Fibroblast of skin of right quadriceps (primary cell): ENCODE results near the gene B4GALT3.

ENCODE experiments used
- DNase-seq: peaks from one replicate; pipeline ENCODE4 v3.0.0-alpha.2; 2013

B4GALT3 gene

DNA sequence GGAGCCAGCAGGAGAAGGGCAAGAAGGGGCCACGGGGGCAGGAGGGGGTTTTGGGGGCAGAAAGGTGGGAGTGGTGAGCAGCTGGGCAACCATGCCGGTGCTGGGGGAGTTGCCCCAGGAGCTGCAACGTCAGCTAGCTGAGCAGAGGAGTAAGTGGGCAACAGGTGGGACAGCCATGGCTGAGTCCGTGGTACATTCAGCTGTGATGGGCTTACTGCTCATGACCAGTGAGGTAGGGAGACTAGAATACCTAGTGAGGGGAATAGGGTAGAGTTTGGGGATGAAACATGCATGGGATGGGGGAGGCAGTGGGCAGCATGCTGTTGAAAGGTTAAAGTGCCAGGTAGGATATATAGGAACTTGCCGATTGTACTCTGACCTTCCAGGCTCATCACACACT, 15.7 kb downstream of the B4GALT3 start:
- no peak for DNase-seq

DNA sequence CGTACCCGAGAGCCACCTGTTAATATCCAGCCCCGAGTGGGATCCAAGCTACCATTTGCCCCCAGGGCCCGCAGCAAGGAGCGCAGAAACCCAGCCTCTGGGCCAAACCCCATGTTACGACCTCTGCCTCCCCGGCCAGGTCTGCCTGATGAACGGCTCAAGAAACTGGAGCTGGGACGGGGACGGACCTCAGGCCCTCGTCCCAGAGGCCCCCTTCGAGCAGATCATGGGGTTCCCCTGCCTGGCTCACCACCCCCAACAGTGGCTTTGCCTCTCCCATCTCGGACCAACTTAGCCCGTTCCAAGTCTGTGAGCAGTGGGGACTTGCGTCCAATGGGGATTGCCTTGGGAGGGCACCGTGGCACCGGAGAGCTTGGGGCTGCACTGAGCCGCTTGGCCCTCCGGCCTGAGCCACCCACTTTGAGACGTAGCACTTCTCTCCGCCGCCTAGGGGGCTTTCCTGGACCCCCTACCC, 16.6 kb downstream of the B4GALT3 start:
- DNase-seq, result no peak

DNA sequence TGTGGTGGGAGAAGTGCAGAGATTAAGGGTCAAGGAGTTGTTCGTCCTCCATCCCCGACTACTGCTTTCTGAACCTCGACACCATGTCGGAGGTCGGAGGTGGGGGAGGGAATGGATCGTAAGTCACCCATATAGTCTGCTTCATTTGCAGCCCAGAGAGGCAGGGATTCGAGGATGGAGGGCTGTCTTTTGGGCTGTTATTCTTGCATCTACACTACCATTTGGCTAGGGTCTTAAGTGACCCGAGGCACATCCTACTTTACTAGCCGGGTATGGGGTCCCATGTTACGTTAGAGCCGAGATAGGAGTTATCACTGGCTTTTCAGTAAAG, 17.4 kb downstream of the B4GALT3 start:
- DNase-seq, result no peak

DNA sequence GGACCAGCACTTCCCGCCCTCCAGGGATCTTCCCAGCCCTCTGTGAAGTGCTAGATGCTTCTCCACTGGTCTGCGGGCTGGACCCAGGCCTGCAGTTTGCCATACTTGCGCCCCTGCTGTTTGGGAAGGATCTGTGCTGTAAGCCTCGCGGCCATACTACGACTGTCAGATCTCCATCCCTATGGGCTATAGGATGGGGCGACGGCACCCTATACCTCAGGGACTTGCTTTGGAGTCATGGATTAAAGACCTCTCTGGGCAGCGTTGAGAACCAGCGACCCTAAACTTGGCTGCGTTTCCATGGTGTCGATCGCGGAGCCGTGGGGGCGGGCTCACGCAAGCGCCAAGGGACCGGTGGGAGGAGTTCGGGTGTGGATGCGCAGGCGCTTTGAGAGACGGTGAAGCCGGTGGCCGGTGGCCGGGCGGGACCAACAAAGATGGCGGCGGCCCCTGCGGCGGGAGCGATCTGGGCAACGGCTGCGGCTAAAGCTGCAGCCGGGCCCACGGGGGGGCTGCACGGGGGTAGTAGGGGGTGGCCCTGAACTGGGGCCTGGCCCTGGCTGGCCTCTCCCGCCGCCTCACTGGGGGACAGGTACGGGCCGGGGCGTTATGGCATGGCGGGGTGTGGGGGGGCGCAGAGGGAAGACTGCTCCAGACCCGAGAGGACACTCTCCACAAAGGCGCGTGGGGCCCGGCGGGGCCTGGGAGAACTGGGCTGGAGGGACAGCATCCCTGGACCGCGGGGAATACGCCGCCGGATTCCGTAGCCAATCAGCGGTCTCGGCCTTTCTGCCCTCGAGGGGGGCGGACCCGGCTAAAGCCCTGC, 18.0 kb downstream of the B4GALT3 start, which contains the start of gene USP21:
Gene USP21, plus strand, starts transcription at position 414 of the 826 bp plus-strand sequence. CDS start 1,141 bp downstream, outside the sequence.
- peak; percentile 86 for DNase-seq

DNA sequence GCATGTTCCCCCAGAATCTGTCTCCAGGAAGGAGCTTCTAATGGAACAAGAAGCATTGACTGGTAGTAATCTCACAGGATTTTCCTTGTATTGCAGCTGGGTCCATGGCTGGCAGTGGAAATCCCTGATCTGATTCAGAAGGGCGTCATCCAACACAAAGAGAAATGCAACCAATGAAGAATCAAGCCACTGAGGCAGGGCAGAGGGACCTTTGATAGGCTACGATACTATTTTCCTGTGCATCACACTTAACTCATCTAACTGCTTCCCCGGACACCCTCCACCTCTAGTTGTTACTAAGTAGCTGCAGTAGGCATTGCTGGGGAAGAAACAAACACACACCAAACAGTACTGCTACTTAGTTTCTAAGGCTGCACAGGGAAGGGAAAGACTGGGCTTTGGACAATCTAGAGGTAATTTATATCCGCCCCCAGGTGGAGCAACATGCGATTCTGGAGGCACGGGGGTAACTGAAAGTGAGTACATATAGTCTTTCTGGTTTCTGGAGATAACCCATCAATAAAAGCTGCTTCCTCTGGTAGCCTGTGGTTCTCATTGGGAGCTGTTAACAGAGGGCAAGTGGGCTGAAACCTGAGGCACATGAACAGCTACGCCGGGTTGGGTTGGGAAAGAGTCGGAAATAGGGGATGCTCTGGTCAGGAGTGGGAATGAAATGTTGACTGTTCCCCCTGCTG, 18.8 kb downstream of the B4GALT3 start:
- no peak for DNase-seq

DNA sequence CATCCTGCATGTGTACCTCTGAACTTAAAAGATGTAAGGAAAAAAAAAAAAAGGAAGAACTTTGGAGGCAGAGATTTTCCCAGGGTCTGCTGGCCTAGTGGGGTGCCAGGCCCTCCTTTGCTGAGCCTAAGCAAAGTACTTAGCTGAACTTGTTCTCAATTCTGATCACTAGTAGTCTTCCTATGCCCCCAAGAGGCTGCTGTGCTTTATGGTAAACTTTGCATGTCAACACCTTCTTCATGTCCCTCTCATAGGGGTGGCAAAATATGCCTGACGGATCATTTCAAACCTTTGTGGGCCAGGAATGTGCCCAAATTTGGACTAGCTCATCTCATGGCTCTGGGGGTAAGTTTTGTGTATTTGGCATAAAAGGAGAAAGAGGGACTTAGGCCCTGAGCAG, 19.4 kb downstream of the B4GALT3 start:
- DNase-seq, result no peak

DNA sequence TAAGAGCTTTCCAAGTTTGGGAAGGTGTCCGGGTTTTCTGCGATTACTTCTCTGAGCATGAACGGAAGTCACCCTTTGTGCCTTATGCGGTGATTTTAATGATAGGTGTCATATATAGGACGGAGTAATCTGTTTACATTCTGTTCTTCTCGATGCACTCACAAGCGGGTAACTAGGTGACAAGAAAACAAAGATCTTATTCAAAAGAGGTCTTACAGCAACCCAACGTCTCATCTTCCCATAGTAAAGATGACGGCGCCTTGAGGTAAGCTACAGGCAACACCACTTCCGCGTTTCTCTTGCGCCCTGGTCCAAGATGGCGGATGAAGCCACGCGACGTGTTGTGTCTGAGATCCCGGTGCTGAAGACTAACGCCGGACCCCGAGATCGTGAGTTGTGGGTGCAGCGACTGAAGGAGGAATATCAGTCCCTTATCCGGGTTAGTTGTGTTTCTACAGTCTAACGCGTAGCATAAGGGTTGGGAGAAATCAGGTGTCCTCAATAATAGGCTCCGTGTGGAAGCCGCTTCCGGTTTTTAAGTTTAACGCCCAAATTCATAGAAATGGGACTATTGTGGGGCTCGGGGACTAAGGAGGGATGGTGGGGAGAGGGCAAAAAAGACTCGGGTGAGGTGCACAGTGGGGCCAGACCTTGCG, 23.5 kb downstream of the B4GALT3 start, which contains the start of gene UFC1:
Gene UFC1, plus strand, starts transcription at position 297 of the 656 bp plus-strand sequence. Its CDS starts 20 bp downstream, at position 317.
- DNase-seq, result peak; percentile 91

DNA sequence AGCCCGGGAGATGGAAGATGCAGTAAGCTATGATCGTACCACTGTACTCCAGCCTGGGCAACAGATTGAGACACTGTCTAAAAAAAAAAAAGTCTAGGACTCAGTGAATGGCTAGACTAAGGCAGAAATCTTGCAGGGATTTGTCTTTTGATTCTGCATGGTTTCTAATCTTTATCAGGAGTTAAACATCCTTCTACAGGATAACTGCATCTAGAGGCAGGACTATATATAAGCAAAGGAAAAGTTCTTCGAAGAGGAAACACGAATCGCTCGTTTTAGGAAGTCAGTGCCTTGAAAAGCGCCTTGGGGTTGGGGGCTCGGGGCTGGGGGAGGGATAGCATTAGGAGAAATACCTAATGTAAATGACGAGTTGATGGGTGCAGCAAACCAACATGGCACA, 24.1 kb downstream of the B4GALT3 start:
- no peak for DNase-seq

DNA sequence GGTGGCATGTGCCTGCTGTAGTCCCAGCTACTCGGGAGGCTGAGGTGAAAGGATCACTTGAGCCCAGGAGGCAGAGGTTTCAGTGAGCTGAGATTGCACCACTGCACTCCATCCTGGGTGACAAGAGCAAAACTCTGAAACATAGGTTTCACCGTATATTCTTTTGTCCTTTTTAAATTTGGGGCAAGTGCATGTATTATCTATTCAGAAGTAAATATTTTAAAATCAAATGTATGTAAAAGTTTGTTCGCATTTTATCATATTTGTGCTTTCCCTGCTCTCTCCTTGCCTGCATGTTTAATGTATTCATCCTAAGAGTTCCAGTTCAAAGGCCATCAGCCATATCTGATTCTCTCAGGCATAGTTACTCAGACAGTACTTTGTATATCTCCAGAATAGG, 31.5 kb downstream of the B4GALT3 start:
- no peak for DNase-seq

DNA sequence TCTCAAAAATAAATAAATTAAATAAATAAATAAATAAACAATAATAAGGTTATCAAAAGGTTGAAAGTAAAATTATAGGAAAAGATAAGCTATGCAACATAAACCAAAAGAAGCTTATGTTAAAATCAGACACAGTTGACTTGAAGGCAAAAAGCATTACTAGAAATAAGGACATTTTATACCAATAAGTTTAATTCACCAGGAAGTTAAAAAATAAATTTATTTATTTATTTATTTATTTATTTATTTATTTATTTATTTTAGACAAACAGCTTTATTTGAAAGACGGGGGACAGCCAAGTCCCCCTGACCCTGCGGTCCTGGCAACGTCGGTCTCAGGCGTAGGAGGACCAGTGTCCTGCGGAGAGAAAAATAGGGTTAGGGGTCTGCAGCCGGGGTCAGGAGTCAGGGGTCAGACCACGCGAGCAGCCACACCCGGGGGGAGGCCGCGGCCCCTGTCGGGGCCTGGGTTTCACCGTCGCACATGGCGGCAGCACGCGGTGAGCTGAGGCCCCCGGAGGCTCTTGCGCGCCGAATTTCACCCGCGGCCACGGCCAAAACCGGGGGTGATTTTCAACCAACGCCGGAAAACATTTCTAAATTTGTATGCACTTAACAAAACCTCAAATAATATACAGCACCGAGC, 36.4 kb downstream of the B4GALT3 start:
- no peak for DNase-seq

DNA sequence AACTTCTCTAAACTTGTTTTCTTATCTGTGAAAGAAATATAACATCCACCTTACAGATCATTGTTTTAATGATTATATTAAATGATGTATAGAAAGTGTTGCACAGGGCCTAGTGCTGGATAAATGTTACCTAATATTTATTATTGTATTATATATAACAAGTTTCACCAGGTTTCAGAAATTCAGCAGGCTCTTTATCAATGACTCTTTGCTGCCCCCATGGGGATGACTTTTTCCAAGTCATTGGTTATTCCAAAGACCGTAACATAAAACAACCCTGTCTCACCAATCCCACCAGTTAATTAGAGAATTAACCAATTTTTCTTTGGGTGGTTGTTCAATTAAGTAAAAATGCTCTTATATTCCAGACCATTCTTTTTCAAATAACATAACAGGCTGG, 37.5 kb downstream of the B4GALT3 start:
- DNase-seq, result peak; percentile 42

DNA sequence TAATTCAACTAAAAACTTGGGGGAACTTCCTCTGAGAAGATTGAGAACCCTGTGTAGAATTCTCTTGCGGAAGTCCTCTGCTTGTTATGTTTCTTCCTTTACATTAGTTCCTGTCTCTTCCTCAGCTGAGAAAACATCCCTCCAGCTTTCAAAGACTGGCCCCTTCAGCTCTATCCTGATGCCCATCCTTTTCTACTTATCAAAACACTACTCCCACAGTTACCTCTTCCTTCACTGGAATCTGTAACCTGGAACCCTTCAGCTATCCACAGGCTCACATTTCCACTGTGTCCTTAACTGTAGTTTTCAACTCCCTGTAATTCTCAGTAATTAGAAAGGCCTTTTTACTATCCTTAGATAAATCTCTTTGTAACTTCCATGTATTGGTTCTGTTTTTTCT, 38.9 kb downstream of the B4GALT3 start:
- DNase-seq, result no peak

DNA sequence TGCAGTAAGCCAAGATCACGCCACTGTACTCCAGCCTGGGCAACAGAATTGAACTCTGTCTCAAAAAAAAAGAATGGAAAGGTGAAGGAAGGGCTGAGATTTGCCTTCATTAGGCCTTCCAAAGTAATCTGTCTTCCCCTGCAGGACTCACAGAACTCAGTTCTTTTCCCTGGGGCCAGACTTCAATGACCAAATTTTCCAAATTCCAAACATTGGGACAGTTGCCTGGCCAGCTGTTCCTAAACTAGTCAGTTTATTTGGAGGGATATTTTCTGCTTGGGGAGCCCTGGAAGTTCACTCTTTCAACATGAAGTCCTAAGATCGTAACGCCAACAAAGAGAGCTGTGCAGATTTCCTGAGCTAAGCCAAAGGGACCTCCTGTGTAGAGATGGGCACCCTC, 39.4 kb downstream of the B4GALT3 start:
- DNase-seq, result no peak

DNA sequence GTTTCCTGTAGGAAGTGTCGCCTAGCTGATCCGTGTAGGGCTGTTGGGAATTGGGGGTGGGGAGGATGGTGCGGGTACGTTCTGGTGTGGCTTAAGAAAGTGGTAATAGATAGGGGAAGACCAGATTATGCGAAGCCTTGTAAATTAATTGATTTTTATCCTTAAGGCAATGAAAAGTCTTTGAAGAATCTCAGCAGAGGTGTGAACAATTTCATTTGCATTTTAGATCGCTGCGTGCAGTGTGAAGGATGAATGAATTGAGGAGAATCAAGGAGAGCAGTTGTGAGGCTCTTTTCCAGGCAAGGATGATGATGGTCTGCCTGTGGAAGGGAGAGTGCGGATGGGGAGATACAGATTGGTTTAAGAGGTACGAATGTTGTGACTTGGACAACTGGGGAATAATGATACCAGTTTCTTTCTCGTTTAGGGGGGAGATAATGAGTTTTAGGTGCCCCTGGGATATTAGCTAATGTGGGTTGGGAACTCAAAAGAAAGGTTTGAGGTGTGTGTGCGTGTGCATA, 44.0 kb downstream of the B4GALT3 start:
- DNase-seq, result no peak

DNA sequence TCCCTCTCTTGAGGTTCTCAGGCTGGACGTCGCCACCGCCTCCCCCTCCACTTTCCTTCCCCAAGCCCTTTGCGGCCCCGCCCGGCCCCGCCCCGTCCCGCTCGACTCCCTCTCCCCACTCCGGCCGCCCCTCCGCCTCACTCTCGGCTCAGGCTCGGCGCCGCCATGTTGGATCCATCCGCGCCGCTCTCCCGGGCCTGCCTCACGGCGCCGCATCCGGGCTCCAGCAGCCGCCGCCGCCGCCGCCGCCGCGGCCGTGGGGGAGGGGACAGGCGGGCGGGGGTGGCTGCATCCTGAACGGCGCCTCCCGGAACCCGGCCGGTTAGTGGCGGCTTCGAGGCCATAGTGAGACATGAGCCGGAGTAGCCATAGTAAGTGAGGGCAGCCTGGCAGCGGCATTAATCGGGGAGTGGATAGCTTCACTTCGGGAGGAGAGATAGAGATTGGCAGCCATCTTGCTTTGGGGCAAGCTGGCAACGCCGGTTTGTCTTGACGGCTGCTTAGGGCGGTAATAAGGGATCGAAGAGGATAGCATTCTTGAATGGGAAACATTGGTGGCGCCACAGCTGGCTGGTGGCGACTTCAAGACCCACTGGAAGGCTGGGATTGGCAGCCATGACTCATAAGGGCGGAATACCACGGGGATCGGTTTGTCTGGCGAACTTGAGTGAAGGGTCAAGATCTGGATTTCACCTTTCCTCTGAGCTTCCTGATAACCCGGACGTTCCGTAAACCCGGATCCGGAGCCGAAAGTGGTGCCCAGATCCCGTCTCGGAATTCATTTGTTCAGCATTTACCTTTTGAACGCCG, 44.7 kb downstream of the B4GALT3 start, which contains the start of gene DEDD:
Gene DEDD, minus strand, starts transcription at position 258 of the 810 bp plus-strand sequence. CDS start 8,205 bp downstream, outside the sequence.
- peak; percentile 98 for DNase-seq

DNA sequence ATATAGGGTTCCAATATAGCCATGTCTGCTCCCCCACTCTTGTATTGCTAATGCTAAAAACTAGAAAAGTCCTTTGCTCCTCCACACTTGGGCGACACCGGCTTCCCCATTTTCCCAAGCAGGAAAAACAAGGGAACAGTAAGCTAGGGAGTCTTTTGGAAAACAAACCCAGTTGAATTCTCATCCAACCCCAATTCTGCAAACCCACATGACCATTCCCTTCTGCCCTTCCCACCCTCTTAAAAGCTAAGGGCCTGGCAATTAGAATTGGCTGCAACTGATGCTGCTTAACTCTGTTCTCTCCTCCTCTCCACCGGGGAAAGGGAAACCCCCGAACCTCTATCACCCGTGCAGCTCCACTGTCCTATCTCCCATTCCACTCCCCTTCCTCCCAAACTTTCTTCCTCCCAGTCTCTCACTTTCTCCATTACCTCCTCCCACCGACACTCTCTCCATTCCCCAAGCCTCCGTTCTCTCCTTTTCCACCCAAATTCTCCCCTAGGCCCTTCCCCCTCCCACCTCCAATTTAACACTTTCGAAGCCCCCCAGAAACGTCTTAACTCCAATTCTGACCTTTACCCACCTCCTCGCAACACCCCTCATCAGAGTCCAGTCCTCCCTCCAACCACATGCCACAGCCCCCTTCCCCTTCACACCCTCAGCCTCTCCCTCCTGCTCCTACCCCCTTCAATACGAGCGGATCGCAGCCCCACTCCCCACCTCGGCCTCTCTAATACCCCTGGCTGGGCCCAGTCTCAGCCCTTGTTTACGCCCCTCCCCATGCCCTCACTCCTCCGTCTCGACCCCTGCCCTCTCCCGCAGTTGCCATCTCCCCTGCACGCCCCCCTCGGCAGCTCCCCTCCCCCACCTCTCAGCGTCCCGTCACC, 45.5 kb downstream of the B4GALT3 start:
- DNase-seq, result no peak

DNA sequence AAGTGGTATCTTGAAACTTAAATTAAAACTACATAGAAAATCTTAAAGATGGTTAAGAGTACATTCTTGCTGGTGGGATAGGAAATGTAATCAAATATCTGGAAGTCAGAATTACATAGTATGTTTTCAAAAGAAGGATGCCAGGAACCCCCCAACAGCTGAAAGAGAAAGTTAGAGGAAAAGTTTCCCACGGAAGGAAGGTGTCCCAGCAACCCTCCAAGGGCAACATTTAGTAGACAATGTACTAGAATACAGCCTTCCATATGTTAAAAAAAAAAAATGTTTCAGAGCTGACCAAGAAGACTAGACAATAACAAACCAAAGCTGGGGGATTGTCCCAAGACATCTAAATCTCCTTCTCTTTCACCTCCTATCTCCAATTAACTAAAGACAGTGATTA, 47.0 kb downstream of the B4GALT3 start:
- no peak for DNase-seq

DNA sequence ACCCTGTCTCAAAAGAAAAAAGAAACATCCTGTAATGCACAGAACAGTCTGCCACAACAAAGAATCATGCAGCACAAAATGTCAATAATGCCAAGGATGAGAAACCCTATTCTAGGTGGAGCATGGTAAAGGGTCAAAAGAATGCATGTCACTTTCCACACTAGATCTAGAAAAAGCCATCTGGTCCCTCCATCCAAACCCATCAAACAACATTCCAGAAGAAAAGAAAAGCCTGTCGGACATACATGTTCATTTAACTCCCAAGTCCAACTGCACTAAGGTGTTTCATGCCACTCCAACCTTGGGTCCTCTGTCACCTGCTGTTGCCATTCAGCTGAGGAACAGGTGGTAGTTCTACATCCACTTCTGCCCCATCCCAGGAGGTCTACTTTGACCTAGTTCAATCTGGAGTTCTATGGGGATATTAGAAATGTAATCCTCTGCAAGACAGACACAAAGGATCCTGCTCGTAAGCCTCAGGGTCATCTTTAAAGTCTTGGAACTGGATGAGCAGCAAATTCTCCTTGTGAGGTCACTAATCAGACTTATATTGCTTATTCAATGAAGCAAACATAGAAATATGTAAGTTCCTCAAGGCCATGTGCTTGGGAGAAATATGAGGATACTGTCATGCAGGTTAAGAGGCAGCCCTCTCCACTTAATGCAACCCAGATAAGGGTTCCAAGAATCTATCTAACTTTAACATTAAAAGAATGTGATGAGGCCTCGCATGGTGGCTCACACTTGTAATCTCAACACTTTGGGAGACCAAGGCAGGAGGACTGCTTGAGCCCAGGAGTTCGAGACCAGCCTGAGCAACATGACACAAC, 48.5 kb downstream of the B4GALT3 start:
- DNase-seq, result no peak

DNA sequence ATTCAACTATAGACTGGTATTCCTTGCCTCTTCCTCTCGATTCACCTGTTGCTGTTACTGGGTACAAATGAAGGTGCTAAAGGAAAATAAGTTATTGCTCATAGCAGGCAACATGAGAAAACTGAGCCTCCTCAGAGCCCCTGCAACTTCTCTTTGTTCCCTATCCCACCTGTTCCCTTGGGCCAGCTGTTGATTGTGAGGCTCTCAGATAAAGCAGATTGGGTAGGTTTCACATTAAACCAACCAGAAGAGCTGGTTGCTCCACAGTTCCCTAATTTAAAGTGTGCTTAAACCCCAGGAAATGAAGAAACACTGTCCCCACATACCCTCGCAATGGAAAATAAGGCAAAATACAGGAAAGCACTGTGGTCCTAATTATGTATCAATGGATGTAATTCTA, 49.7 kb downstream of the B4GALT3 start:
- DNase-seq, result no peak

DNA sequence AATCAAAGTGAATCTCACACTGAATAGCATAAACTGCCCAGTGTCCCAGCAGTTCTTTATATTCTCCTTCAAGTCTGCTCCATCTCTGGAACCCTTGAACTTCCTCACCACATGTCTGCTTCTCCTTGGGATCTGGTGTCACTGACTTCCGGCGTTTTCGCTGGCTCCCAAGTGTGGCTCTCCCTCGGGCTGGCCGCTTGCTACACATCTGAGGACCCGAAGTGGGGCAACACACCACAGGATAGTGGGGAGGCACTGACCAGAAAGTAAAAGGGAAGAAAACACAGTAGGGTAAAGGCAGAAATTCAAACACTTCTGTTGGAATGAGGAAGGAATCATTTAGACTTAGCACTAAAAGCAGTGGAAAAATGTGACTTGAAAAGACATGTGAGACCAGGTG, 54.3 kb downstream of the B4GALT3 start:
- no peak for DNase-seq
